Body of pancreas (tissue), 4 donors: ENCODE results near the gene TEX2.

Source experiments
- CTCF ChIP-seq, 7 experiments: fragments of 450-650 bp in 4 of 7; fragments of 200-600 bp in 3 of 7; sonication (generic) in 3 of 7; IDR thresholded peaks; one replicate each; pipeline ENCODE4 v1.5.1; 2016 to 2019; ENCODE audit warnings: antibody characterized with exemption in 7 of 7
- POLR2A ChIP-seq, 3 donors: fragments of 450-650 bp; IDR thresholded peaks; one replicate each; pipeline ENCODE4 v1.6.1; 2016; ENCODE audit warnings: antibody characterized with exemption in 3 of 3, mild to moderate bottlenecking in 2 of 3

GRCh38 chr17:64125937-64126336, 137.1 kb downstream of the TEX2 start:
- no peak for TF ChIP-seq CTCF (IDR thresholded peaks at IDR 0.05)
- no peak for TF ChIP-seq POLR2A (IDR thresholded peaks at IDR 0.05)
